K562 (cell line): ENCODE results near the gene ATP13A5. TPM values are rescaled to one million over a fixed set of nuclear protein-coding genes. Genes with fewer than 3 reads are reported as not detected.

Experiments used
- ATAC-seq: fragments of 200-7000 bp; cut with Tn5 transposase; 3 replicates; pipeline ENCODE4 v1.9.1; 2020; ENCODE audit warnings: moderate library complexity
- BruUV-seq: library from RNA; stranded (reverse); fragments of 400-500 nt; replicated peaks from 2 replicates; lab custom pipeline; 2021; lab: Mats Ljungman, UMichigan
- CTCF ChIA-PET: fragments of 300-600 bp; formaldehyde crosslinking; extraction: SDS; loops from one replicate; lab custom pipeline; 2021; ENCODE audit warnings: low intra/inter-chr PET ratio; lab: Yijun Ruan, JAX
- POLR2A ChIA-PET: fragments of 300-600, 350-650 bp; sonication (Branson Sonifier 250); formaldehyde crosslinking; extraction: SDS; loops from one replicate; lab custom pipeline; 2021; ENCODE audit warnings: antibody characterized with exemption, inconsistent platforms; lab: Yijun Ruan, JAX
- DNase-seq, 4 experiments: peaks; one replicate each; pipeline versions ENCODE4 v3.0.0 to v3.0.0-alpha.2; 2011 to 2018; ENCODE audit warnings: low spot score in 3 of 4, mixed read lengths in 3 of 4; ENCODE audit errors: extremely low read depth in 1 of 4
- FAIRE-seq: peaks from 2 replicates; lab custom pipeline; 2011; peaks lifted over from hg19 to GRCh38; lab: Jason Lieb, UNC
- H2AFZ ChIP-seq: 2 replicates; pipeline ENCODE4 v1.6.0; 2011; ENCODE audit warnings: low read depth, low read length, control low read depth, inconsistent platforms
- H3K27ac ChIP-seq: fragments of 200-600 bp; 3 replicates; pipeline ENCODE4 v1.8.0; 2011; ENCODE audit warnings: low read depth, mild to moderate bottlenecking, control low read depth, inconsistent platforms, low read length, moderate library complexity, mixed read lengths; ENCODE audit errors: extremely low read depth
- H3K27me3 ChIP-seq, 2 experiments: fragments of 300-600 bp in 1 of 2; 2 replicates in 1 of 2; 3 replicates in 1 of 2; pipeline versions ENCODE4 v1.6.0 to v1.8.0; 2011; ENCODE audit warnings: inconsistent platforms in 2 of 2, low read length in 2 of 2, mild to moderate bottlenecking in 1 of 2, mixed read lengths in 1 of 2, moderate library complexity in 1 of 2; ENCODE audit not compliant: control insufficient read depth in 2 of 2, insufficient read depth in 2 of 2
- H3K36me3 ChIP-seq: fragments of 300-600 bp; 3 replicates; pipeline ENCODE4 v1.8.0; 2011; ENCODE audit warnings: mild to moderate bottlenecking, low read length, inconsistent platforms; ENCODE audit not compliant: control insufficient read depth, insufficient read depth
- H3K4me1 ChIP-seq, 2 experiments: fragments of 200-600 bp in 1 of 2; replicated peaks in 1 of 2; 2 replicates in 1 of 2; 3 replicates in 1 of 2; pipeline versions ENCODE4 v1.5.1 to v1.8.0; 2011; ENCODE audit warnings: inconsistent platforms in 2 of 2, low read length in 2 of 2, mild to moderate bottlenecking in 1 of 2, mixed read lengths in 1 of 2, moderate library complexity in 1 of 2; ENCODE audit not compliant: control insufficient read depth in 2 of 2, insufficient read depth in 2 of 2
- H3K4me2 ChIP-seq: 2 replicates; pipeline ENCODE4 v1.6.1; 2011; ENCODE audit warnings: low read length, control low read depth, inconsistent platforms, mixed read lengths; ENCODE audit not compliant: insufficient read depth
- H3K4me3 ChIP-seq: fragments of 200-600 bp; sonication (generic), shearing (Covaris generic); 2 replicates; pipeline ENCODE4 v1.5.1; 2016; ENCODE audit warnings: control low read depth, inconsistent platforms
- H3K79me2 ChIP-seq: fragments of 200-600 bp; 3 replicates; pipeline ENCODE4 v1.8.0; 2011; ENCODE audit warnings: low read length, inconsistent platforms; ENCODE audit not compliant: control insufficient read depth, insufficient read depth
- H3K9ac ChIP-seq, 2 experiments: 2 replicates each; pipeline versions ENCODE4 v1.6.0 to v1.6.1; 2011; ENCODE audit warnings: low read depth in 2 of 2, low read length in 2 of 2, control low read depth in 1 of 2, inconsistent platforms in 1 of 2, mild to moderate bottlenecking in 1 of 2, mixed read lengths in 1 of 2; ENCODE audit not compliant: insufficient read depth in 1 of 2
- H3K9me1 ChIP-seq: one replicate; pipeline ENCODE4 v1.6.0; 2011; ENCODE audit warnings: inconsistent platforms, mild to moderate bottlenecking, low read length, moderate library complexity; ENCODE audit not compliant: control insufficient read depth, insufficient read depth
- H3K9me3 ChIP-seq: replicated peaks from 2 replicates; pipeline ENCODE4 v1.5.1; 2011; ENCODE audit warnings: low read depth, low read length, inconsistent platforms; ENCODE audit not compliant: control insufficient read depth, insufficient read depth
- H4K20me1 ChIP-seq: replicated peaks from 2 replicates; pipeline ENCODE4 v1.6.1; 2011; ENCODE audit warnings: low read length, inconsistent platforms, mixed read lengths; ENCODE audit not compliant: control insufficient read depth, insufficient read depth
- CBFB ChIP-seq: sonication (generic); formaldehyde crosslinking; IDR thresholded peaks from 2 replicates; pipeline ENCODE4 v1.4.0; 2020; ENCODE audit warnings: mild to moderate bottlenecking, missing genetic modification reagents
- CC2D1A ChIP-seq: fragments of 450-650 bp; IDR thresholded peaks from 2 replicates; pipeline ENCODE4 v1.6.1; 2017; ENCODE audit warnings: mild to moderate bottlenecking
- CTBP1 ChIP-seq: fragments of 450-650 bp; IDR thresholded peaks from 2 replicates; pipeline ENCODE4 v1.6.1; 2016; ENCODE audit warnings: borderline replicate concordance
- ERF ChIP-seq: fragments of 450-650 bp; formaldehyde crosslinking; IDR thresholded peaks from 2 replicates; pipeline ENCODE4 v1.4.0; 2020; ENCODE audit warnings: mild to moderate bottlenecking, mixed read lengths
- KLF6 ChIP-seq: fragments of 250-450 bp; sonication (Bioruptor Pico); IDR thresholded peaks from 2 replicates; pipeline ENCODE4 v1.4.0; 2020; ENCODE audit warnings: mild to moderate bottlenecking, moderate library complexity, borderline replicate concordance
- PHB2 ChIP-seq: fragments of 450-650 bp; IDR thresholded peaks from 2 replicates; pipeline ENCODE4 v1.6.1; 2017; ENCODE audit warnings: low read depth
- XRCC5 ChIP-seq: fragments of 200-400 bp; formaldehyde crosslinking; IDR thresholded peaks from 2 replicates; pipeline ENCODE4 v1.6.1; 2017; ENCODE audit warnings: low read depth, mild to moderate bottlenecking, low read length
- ZBTB17 ChIP-seq: fragments of 450-650 bp; formaldehyde crosslinking; IDR thresholded peaks from 2 replicates; pipeline ENCODE4 v1.4.0; 2020; ENCODE audit warnings: mild to moderate bottlenecking
- ZNF584 ChIP-seq: fragments of 200-800 bp; sonication (Bioruptor generic); IDR thresholded peaks from 2 replicates; pipeline ENCODE4 v1.6.1; 2016; ENCODE audit warnings: low read depth, mild to moderate bottlenecking, missing genetic modification characterization, missing compliant biosample characterization
- ZNF699 ChIP-seq: fragments of 250-450 bp; sonication (Bioruptor Pico); IDR thresholded peaks from 2 replicates; pipeline ENCODE4 v1.8.0; 2021; ENCODE audit warnings: mild to moderate bottlenecking, moderate library complexity; ENCODE audit not compliant: insufficient replicate concordance
- WGBS: fragments of 100-300 bp; shearing (Covaris generic); methylation state at CpG from one replicate; pipeline ENCODE4 v1.1.6; 2016; ENCODE audit warnings: low coverage, mixed read lengths; ENCODE audit not compliant: insufficient coverage; ENCODE audit errors: missing lambda C conversion rate; 5-methylcytosine and 5-hydroxymethylcytosine counted together
- in situ Hi-C: fragments of 300-500 bp; cut with MboI; formaldehyde crosslinking; loops from 4 replicates; pipeline ENCODE4 v1.15.0; 2018; ENCODE audit warnings: inconsistent platforms, mixed read lengths
- intact Hi-C: fragments of 100-400 bp; cut with micrococcal nuclease; formaldehyde crosslinking; loops from 2 replicates; pipeline ENCODE4 v1.14.2; 2022
- polyA plus RNA-seq, 8 experiments: library from polyadenylated mRNA; depleted of rRNA in 4 of 8; stranded (reverse) in 5 of 8; unstranded in 3 of 8; fragments of >200 nt; fragmentation: Nextera tagmentation in 2 of 8; fragmentation: Illumina TruSeq in 1 of 8; extraction: Ambion mirVana in 2 of 8; extraction: Trizol in 1 of 8; gene quantifications; 2 replicates each; pipeline versions ENCODE4 v1.2.1 to v1.2.3, GENCODE V29; 2011 to 2014; ENCODE audit warnings: inconsistent platforms in 1 of 8, missing spikeins in 1 of 8
- total RNA-seq, 7 experiments: library from RNA; depleted of rRNA in 6 of 7; stranded (reverse); fragments of >200 nt in 6 of 7; fragmentation: Illumina TruSeq in 2 of 7; extraction: Trizol in 2 of 7; gene quantifications; 2 replicates each; pipeline versions ENCODE4 v1.2.1 to v1.2.3, GENCODE V29; 2011 to 2021; ENCODE audit warnings: low replicate concordance in 1 of 7
- TF ChIP-seq, protein P1 (sequence below): sonication (generic); formaldehyde crosslinking; IDR thresholded peaks from 2 replicates; pipeline ENCODE4 v1.8.0; 2023; ENCODE audit warnings: mild to moderate bottlenecking, missing genetic modification reagents
- TF ChIP-seq, protein P2 (sequence below): sonication (generic); formaldehyde crosslinking; IDR thresholded peaks from 2 replicates; pipeline ENCODE4 v1.8.0; 2022; ENCODE audit warnings: missing genetic modification reagents, mild to moderate bottlenecking, borderline replicate concordance
- TF ChIP-seq, protein P3 (sequence below): fragments of 250-450 bp; sonication (Bioruptor Pico); IDR thresholded peaks from 2 replicates; pipeline ENCODE4 v1.9.0; 2021; ENCODE audit warnings: mild to moderate bottlenecking, inconsistent platforms

The ATP13A5 gene
- total and polyA plus RNA-seq, 9 of the 15 experiments (the other 6 are each of a cell fraction or from before 2014, with no cell fraction given), result not detected

DNA sequence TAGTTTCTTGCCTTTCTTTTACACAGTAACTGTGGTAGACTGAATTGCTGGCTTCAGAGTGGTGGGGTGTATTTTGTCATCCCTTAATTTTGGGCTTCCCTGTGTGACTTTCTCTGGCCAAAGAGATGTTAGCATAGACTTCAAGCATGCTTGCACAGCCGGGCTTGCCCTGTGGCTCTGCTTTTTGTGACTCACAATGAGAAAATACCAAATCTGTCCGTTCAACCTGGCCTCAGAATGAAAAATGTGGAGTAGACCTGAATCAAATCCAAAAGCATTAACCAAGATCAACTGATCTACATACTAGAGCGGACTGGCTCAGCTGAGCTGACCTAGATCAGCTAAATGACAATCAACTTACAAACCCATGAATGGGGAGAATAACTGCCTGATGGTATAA lies 86.2 kb downstream of the ATP13A5 start (continued):
- no peak for TF ChIP-seq ZNF584 (CRISPR knock-in tag)

DNA sequence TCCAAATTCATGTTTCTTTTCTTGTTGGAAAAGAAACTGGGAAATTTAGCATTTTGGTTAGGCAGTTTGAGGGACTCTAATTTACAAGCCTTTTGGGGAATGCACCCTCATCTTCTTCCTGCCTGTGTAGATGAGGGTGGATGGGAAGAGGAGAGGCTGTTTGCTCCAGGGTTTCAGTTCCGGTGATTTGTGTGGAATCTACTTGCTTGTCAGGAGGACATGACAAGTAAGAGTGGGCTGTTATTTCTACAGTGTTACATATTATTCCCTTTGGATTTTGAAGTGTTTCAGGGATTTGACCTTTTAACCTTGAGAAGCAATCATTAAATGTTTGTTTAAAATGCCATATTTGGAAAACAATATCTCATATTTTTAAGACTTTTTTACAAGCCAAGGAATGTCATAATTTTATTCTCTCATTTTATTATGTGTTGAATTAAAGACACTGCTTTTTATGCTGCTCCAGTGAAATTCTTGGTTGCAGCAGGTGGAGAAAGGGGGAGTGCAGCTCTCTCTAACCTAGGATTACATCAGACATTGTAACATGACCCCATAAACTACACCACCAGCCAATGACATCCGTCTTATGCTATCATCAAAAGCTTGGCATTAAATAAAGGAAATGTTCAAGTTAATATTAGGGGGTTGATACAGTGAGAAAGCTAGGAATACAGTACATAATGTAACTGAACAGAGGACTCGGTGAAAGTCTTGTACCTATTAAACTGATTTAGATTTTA lies 107.3 kb downstream of the ATP13A5 start:
- CTCF ChIA-PET, result no interaction called here

More for the DNA sequence above, 107.3 kb downstream of the ATP13A5 start:
- ATAC-seq, result no peak
- no peak overlapping the region for H3K4me3 ChIP-seq
- intact Hi-C loops, result no loop called here
- POLR2A ChIA-PET, result no interaction called here
- FAIRE-seq, result no peak
- no peak overlapping the region for H3K4me2 ChIP-seq
- H3K27ac ChIP-seq, result no peak overlapping the region
- H3K27me3 ChIP-seq, result no peaks in the 10 kb centered on the region
- no peak for DNase-seq
- BruUV-seq, result no TSS peak
- H3K9me3 ChIP-seq, result no peaks in the 10 kb centered on the region
- H4K20me1 ChIP-seq, result no peaks in the 10 kb centered on the region
- no peaks in the 10 kb centered on the region for H3K9me1 ChIP-seq
- TF ChIP-seq ZBTB17 (CRISPR knock-in tag), result no peak
- TF ChIP-seq KLF6, result no peak
- TF ChIP-seq XRCC5, result no peak
- TF ChIP-seq CBFB, result no peak
- no peak for TF ChIP-seq ZNF699 (CRISPR knock-in tag)
- TF ChIP-seq, protein P1, sequence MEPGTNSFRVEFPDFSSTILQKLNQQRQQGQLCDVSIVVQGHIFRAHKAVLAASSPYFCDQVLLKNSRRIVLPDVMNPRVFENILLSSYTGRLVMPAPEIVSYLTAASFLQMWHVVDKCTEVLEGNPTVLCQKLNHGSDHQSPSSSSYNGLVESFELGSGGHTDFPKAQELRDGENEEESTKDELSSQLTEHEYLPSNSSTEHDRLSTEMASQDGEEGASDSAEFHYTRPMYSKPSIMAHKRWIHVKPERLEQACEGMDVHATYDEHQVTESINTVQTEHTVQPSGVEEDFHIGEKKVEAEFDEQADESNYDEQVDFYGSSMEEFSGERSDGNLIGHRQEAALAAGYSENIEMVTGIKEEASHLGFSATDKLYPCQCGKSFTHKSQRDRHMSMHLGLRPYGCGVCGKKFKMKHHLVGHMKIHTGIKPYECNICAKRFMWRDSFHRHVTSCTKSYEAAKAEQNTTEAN, result no peak
- TF ChIP-seq, protein P2, sequence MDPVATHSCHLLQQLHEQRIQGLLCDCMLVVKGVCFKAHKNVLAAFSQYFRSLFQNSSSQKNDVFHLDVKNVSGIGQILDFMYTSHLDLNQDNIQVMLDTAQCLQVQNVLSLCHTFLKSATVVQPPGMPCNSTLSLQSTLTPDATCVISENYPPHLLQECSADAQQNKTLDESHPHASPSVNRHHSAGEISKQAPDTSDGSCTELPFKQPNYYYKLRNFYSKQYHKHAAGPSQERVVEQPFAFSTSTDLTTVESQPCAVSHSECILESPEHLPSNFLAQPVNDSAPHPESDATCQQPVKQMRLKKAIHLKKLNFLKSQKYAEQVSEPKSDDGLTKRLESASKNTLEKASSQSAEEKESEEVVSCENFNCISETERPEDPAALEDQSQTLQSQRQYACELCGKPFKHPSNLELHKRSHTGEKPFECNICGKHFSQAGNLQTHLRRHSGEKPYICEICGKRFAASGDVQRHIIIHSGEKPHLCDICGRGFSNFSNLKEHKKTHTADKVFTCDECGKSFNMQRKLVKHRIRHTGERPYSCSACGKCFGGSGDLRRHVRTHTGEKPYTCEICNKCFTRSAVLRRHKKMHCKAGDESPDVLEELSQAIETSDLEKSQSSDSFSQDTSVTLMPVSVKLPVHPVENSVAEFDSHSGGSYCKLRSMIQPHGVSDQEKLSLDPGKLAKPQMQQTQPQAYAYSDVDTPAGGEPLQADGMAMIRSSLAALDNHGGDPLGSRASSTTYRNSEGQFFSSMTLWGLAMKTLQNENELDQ (CRISPR knock-in tag), result no peak
- no peak for TF ChIP-seq CTBP1
- no peak for TF ChIP-seq PHB2
- TF ChIP-seq CC2D1A, result no peak
- TF ChIP-seq ERF (CRISPR knock-in tag), result no peak
- TF ChIP-seq, protein P3, sequence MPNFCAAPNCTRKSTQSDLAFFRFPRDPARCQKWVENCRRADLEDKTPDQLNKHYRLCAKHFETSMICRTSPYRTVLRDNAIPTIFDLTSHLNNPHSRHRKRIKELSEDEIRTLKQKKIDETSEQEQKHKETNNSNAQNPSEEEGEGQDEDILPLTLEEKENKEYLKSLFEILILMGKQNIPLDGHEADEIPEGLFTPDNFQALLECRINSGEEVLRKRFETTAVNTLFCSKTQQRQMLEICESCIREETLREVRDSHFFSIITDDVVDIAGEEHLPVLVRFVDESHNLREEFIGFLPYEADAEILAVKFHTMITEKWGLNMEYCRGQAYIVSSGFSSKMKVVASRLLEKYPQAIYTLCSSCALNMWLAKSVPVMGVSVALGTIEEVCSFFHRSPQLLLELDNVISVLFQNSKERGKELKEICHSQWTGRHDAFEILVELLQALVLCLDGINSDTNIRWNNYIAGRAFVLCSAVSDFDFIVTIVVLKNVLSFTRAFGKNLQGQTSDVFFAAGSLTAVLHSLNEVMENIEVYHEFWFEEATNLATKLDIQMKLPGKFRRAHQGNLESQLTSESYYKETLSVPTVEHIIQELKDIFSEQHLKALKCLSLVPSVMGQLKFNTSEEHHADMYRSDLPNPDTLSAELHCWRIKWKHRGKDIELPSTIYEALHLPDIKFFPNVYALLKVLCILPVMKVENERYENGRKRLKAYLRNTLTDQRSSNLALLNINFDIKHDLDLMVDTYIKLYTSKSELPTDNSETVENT, result no peak
- in situ Hi-C loops, result no loop called here
- 7% methylated on average over 3 of the region's 3 CpGs for WGBS
- no peaks in the 10 kb centered on the region for H3K79me2 ChIP-seq
- H3K4me1 ChIP-seq, result no peaks in the 10 kb centered on the region
- H3K9ac ChIP-seq, result no peak overlapping the region
- no peaks in the 10 kb centered on the region for H3K36me3 ChIP-seq
- H2AFZ ChIP-seq, result no peak overlapping the region
